ENCODE measurements around the gene PPP1R8.
"Not testable (repeated sequence)": the region's sequence is repeated elsewhere in the genome, so short reads cannot be mapped to it uniquely, and the experiment has no call there.

PPP1R8 gene

DNA sequence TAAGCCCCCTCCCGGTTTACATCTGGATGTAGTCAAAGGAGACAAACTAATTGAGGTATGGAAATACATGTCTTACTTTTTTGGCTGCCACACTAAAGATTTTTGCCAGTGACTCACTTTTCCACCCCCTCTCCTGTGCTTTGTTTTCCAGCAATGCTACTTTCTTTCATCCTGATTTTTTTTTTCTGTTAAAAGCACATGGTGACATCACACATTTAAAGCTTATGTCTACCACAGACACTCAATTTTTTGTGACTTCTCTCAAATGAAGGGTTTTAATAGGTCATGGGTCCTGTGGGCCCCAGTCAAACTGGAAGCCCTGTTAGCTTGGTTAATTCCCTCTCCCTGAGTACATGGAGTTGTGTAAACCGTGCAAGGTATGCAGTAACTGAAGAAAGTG, 2.2 kb downstream of the PPP1R8 start:
- DNase-seq (ENCODE audit: low spot score) = no peak

GRCh38 chr1:27833470-27833869, 2.9 kb downstream of the PPP1R8 start:
- DNase-seq (ENCODE audit: low spot score) = no peak

GRCh38 chr1:27835046-27835445, 4.5 kb downstream of the PPP1R8 start:
- no peak for DNase-seq (ENCODE audit: low spot score)

DNA sequence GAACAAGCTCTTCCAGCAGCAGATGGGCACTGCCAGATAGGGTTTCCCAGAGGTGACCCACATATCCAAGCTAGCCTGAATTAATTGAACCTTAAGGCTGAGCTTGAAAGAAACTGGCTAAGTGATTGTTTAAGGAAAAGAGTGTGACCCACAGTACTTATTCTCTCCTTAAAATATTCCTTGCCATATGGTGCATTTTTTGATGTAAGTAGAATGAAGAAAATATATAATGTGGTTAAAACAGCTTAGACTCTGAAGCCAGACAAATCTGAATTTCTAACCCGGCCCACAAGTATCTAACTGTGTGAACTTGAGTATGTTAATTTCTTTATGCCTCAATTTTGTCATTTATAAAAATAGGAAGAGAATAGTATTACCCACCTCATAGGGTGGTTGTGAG, 4.9 kb downstream of the PPP1R8 start:
- DNase-seq (ENCODE audit: low spot score) = no peak

DNA sequence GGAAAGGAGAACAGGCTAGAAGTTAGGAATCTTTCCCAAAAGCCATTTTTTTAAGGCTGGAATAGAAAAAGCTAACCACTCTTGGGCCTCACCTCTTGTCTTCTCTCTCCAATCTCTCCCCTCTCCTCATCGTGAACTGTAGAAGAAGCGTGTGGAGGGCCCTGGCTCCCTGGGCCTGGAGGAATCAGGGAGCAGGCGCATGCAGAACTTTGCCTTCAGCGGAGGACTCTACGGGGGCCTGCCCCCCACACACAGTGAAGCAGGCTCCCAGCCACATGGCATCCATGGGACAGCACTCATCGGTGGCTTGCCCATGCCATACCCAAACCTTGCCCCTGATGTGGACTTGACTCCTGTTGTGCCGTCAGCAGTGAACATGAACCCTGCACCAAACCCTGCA, 19.4 kb downstream of the PPP1R8 start:
- DNase-seq (ENCODE audit: low spot score) = no peak

DNA sequence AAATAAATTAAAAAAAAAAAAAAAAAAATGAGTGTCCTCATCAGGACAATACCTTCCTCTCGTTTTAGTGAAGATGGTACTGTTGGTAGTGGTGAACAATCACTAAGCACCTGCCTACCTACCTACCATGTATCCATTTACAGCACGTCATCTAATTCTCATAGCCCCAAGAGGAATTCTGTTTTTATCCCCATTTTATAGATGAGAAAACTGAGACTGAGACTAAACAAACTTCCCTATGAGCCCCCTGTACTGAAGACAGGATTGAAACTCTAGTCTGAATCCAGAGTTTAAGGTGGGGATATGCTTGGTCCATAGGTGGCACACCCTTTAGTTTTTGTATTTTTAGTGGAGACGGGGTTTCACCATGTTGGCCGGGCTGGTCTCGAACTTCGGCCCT, 24.5 kb downstream of the PPP1R8 start:
- no peak for DNase-seq (ENCODE audit: low spot score)

DNA sequence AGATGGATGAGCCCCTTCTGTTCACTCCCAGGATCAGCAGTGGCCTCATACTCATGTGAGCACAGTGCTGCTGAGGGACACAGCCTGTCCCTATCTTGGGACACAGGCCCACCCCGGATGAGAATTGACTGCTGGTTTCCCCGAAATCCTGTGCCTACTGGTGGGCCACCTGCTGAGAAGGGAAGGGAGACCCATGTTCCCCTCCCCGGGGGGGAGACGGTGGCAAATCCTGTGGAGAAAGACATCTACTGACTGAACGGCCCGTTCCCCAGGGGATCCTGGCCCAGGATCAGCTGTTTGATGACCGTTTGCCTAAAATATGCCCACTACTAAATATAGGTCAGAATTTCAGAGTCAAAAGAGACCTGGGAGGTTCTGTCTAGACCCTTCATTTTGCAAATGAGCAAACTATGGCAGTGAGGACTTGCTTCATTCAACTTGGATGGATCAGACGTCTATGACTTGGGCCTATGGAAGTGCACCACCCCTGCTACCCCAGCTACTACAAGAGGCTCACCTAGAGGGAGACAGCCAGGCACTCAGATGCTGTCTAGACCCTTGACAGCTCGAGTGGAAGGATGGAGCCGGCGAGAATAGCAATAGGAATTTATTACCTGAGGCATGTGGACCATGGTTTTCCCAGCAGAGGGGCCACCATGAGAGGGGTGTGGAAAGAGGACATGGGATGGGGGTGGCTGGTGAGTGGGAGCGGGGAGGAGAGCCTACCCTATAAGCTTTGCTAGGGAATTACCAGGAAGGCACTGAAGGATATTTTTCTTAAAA, 26.2 kb downstream of the PPP1R8 start:
- DNase-seq (ENCODE audit: low spot score) = no peak

DNA sequence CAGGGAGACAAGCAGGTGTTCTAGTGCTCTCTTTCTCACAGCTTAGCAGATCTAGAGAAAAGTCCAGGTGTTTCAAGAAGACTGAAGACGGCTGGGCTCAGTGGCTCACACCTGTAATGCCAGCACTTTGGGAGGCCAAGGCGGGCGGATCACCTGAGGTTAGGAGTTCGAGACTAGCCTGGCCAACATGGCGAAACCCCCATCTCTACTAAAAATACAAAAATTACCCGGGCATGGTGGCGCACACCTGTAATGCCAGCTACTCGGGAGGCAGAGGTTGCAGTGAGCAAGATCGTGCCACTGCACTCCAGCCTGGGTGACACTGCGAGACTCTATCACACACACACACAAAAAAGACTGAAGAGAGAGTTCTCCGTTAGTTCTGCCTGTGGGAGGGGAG, 27.0 kb downstream of the PPP1R8 start:
- not testable (repeated sequence) for DNase-seq (ENCODE audit: low spot score)

- peak; percentile 87 for DNase-seq (ENCODE audit: low spot score)
Observed at GRCh38 chr1:27858072-27858948, 27.7 kb downstream of the PPP1R8 start.

DNA sequence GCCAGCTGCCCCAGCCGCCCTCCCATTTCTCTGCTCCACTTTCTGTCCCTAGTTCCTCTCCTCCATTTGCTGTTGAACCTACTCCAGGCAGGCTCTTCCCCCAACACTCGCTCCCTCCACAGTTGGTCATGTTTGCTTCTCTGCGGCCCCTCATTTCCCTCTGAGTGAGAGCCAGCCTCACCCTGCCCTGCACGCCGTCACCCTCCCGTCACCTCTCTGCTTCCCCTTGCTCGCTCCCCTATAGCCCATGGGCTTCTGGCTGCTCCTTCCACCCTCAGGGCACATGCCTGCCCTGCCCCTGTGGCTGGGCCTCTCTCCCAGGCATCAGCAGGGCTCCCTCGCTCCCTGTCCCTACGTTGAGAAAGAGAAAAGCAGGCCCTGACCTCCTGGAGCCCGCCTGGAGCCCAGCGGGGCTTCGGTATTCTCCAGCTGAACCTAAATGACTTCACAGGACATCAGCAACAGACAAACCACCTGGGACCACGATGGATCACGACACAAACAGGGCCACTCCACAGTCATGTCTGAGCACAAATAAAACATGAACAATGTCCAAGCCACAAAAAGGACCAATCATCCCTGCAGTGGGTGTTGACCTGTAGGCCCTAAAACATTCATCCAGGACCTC, 28.5 kb downstream of the PPP1R8 start:
- no peak for DNase-seq (ENCODE audit: low spot score)

- no peak for DNase-seq (ENCODE audit: low spot score)
Observed at GRCh38 chr1:27861436-27861835, 30.9 kb downstream of the PPP1R8 start.

DNA sequence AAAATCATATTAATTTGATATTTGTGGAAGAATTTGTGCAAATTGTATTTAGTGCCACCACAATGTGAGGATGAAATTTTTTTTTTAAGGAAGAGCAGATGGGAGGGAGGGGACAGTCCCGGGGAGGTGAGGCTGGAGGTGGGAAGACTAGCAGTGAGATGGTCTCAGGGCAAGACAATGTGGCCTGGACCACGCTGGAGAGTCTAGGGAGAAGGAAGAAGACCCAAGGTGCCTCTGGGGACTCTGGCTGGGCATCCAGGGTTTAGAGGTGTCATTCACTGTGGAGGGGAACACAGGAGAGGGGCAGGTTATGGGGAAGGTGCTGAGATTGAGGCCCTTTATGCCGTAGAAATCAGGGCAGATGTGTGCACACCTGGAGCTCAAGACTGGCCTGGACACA, 31.4 kb downstream of the PPP1R8 start:
- no peak for DNase-seq (ENCODE audit: low spot score)

- DNase-seq (ENCODE audit: low spot score) = peak; percentile 91
Observed at GRCh38 chr1:27862671-27863537, 32.3 kb downstream of the PPP1R8 start.

DNA sequence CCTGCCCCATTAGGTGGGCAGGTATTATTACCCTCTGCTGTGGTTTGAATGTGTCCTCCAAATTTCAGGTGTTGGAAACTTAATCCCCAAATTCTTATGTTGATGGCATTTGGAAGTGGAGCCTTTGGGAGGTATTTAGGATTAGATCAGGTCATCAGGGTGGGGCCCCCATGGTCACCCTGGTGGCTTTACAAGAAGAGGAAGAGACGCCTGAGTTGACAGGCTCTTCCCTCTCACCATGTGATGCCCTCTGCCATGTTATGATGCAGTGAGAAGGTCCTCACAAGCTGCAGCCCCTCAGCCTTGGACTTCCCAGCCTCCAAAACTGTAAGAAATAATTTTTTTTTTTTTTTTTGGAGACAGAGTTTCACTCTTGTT, 32.9 kb downstream of the PPP1R8 start:
- no peak for DNase-seq (ENCODE audit: low spot score)

GRCh38 chr1:27864264-27864895, 33.8 kb downstream of the PPP1R8 start:
- DNase-seq (ENCODE audit: low spot score) = peak; percentile 63

- no peak for DNase-seq (ENCODE audit: low spot score)
Observed at GRCh38 chr1:27865821-27866220, 35.2 kb downstream of the PPP1R8 start.

DNA sequence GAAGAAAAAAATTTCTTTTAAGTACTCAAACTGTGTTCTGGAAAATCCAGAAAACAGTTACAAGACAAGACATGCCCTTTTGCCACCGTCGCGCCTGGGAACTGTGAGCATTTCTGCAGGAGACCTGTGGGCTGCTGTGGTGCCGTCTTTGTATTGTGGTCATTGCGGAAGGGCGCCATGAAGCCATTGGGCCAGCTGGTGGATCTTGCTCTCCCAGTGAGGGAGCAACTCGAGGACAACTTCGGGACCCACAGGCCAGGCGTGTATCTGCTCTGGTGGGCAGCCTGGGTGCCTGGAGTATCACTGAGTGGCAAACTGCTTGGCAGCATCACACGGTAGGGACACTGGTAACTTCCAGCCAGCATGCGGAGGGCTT, 38.0 kb downstream of the PPP1R8 start:
- DNase-seq (ENCODE audit: low spot score) = no peak

GRCh38 chr1:27868932-27869718, 38.5 kb downstream of the PPP1R8 start:
- peak; percentile 45 for DNase-seq (ENCODE audit: low spot score)

DNA sequence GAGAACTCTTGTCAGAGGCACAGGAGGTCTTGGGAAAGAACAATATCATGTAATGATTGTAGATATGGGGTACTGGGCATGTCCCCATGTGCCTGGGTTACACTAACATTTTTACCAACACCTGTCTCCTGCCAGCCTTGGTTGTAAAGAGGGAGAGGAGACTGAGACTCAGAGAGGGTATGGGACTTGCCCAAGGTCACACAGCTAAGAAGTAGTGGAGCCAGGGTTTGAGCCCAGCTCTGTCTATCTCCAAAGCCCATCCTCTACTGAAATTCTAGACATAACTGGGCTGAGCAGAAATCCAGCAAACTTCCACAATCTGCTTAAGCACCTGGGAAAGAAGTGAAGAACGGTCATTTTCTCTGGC, 39.1 kb downstream of the PPP1R8 start:
- no peak for DNase-seq (ENCODE audit: low spot score)

GRCh38 chr1:27871076-27871475, 40.5 kb downstream of the PPP1R8 start:
- not testable (repeated sequence) for DNase-seq (ENCODE audit: low spot score)

Measured in pons (tissue), 1 donor.